ENCODE data around the gene FANCC. TPM values are rescaled to one million over a fixed set of nuclear protein-coding genes. Genes with fewer than 3 reads are reported as not detected.

Gene FANCC
- total and polyA plus RNA-seq, 2 donors (not counting 1 experiment from before 2014, with no cell fraction given): 8.9 to 9.0 TPM

DNA sequence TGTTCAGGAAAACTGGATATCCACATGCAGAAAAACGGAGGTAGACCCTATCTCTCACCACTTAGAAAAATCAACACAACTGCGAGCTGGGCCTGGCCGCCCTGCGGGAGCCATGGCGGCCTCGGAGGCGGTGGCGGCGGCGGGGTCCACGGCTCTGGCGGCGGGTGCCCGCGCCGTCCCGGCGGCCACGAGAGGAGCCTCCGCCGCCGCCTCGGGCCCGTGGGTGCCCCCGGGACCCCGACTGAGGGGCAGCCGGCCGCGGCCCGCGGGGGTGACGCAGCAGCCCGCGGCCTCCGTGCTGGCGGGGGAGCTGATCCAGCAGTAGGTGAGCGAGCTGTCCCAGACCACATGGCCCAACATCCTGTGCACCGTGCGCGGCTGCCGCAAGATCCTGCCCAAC lies 25.3 kb downstream of the FANCC start:
- H3K27ac ChIP-seq (ENCODE audit: insufficient read depth, low read length): no peak overlapping the region
- no peak overlapping the region for H3K9ac ChIP-seq (ENCODE audit: insufficient read depth, low read length)
- H3K36me3 ChIP-seq (ENCODE audit: control insufficient read depth, insufficient read depth, low read length): no peaks in the 10 kb centered on the region
- DNase-seq (ENCODE audit: low read depth in 2 of 2): no peak
- H3K9me3 ChIP-seq (ENCODE audit: control insufficient read depth, insufficient read depth, low read depth, low read length): no peaks in the 10 kb centered on the region
- no peaks in the 10 kb centered on the region for H3K79me2 ChIP-seq (ENCODE audit: control insufficient read depth, insufficient read depth, low read length)
- H3K4me1 ChIP-seq (ENCODE audit: control insufficient read depth, extremely low read depth, insufficient read depth, low read length): peaks cover 3% of the 10 kb centered on the region
- H2AFZ ChIP-seq (ENCODE audit: low read length): no peak overlapping the region
- no peak overlapping the region for H3K4me2 ChIP-seq (ENCODE audit: extremely low read depth, insufficient read depth, low read length)
- TF ChIP-seq EZH2 (IDR thresholded peaks at IDR 0.05; ENCODE audit: low read length, missing control alignments): no peak
- TF ChIP-seq, protein P1, sequence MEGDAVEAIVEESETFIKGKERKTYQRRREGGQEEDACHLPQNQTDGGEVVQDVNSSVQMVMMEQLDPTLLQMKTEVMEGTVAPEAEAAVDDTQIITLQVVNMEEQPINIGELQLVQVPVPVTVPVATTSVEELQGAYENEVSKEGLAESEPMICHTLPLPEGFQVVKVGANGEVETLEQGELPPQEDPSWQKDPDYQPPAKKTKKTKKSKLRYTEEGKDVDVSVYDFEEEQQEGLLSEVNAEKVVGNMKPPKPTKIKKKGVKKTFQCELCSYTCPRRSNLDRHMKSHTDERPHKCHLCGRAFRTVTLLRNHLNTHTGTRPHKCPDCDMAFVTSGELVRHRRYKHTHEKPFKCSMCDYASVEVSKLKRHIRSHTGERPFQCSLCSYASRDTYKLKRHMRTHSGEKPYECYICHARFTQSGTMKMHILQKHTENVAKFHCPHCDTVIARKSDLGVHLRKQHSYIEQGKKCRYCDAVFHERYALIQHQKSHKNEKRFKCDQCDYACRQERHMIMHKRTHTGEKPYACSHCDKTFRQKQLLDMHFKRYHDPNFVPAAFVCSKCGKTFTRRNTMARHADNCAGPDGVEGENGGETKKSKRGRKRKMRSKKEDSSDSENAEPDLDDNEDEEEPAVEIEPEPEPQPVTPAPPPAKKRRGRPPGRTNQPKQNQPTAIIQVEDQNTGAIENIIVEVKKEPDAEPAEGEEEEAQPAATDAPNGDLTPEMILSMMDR (conservative IDR thresholded peaks at IDR 0.05 in 1 of 2, IDR thresholded peaks at IDR 0.05 in 1 of 2; ENCODE audit: low read depth in 1 of 2, low read length in 2 of 2): no peak
- H3K27me3 ChIP-seq (ENCODE audit: control insufficient read depth, insufficient read depth, low read length): no peaks in the 10 kb centered on the region
- no peaks in the 10 kb centered on the region for H4K20me1 ChIP-seq (ENCODE audit: control insufficient read depth, extremely low read depth, insufficient read depth, low read length)
- H3K4me3 ChIP-seq (replicated peaks in 1 of 4; ENCODE audit: control extremely low read depth in 1 of 4, insufficient read depth in 1 of 4, low read depth in 3 of 4, low read length in 4 of 4): no peak overlapping the region

DNA sequence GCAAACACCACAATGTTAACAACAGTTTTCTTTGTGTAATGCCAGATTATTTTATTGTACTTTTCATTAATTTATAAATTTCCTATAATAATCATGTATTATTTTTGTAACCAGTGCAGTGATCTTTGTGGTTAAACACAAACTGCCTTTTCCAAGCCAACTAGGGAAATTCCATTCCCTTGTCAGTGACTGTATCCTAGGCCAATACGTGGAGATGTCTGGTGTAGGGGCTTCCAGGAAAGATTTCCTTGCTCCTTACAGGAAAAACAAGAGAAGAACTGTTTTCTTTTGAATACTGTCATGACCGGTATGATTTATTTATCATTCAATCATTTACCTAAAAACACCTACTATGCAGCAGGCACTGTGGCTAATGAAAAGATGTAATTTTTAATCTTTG lies 31.4 kb downstream of the FANCC start:
- Histone ChIP-seq H2AFZ (ENCODE audit: low read length) (no peak overlapping the region), H3K27ac (ENCODE audit: insufficient read depth, low read length) (no peak overlapping the region), H3K4me3 (replicated peaks in 1 of 4; ENCODE audit: control extremely low read depth in 1 of 4, insufficient read depth in 1 of 4, low read depth in 3 of 4, low read length in 4 of 4) (no peak overlapping the region), H3K79me2 (ENCODE audit: control insufficient read depth, insufficient read depth, low read length) (no peaks in the 10 kb centered on the region), H3K4me2 (ENCODE audit: extremely low read depth, insufficient read depth, low read length) (no peak overlapping the region), H4K20me1 (ENCODE audit: control insufficient read depth, extremely low read depth, insufficient read depth, low read length) (no peaks in the 10 kb centered on the region), H3K36me3 (ENCODE audit: control insufficient read depth, insufficient read depth, low read length) (no peaks in the 10 kb centered on the region), H3K4me1 (ENCODE audit: control insufficient read depth, extremely low read depth, insufficient read depth, low read length) (peaks cover 5% of the 10 kb centered on the region), H3K9ac (ENCODE audit: insufficient read depth, low read length) (no peak overlapping the region), H3K9me3 (ENCODE audit: control insufficient read depth, insufficient read depth, low read depth, low read length) (no peaks in the 10 kb centered on the region), H3K27me3 (ENCODE audit: control insufficient read depth, insufficient read depth, low read length) (no peaks in the 10 kb centered on the region)
- TF ChIP-seq EZH2 (IDR thresholded peaks at IDR 0.05; ENCODE audit: low read length, missing control alignments): no peak
- TF ChIP-seq, protein P1 (conservative IDR thresholded peaks at IDR 0.05 in 1 of 2, IDR thresholded peaks at IDR 0.05 in 1 of 2; ENCODE audit: low read depth in 1 of 2, low read length in 2 of 2): no peak
- peak in 1 of 2 donors; percentile 41 for DNase-seq (ENCODE audit: low read depth in 2 of 2)

DNA sequence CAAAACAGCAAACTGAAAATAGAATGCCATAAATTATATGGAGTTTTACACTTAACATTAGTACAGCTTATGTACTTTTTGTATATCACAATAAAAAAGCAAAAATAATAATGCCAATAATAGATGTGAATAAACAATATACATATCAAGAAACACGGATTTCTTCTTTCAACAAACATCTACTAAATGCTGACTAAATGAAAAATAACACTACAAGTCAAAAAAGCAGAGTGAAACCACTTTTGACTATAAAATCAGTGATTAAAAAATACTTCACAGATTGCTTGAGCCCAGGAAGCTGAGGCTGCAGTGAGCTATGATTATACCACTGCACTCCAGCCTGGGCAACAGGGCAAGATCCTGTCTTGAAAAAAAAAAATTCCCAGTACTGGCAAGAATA lies 32.2 kb downstream of the FANCC start:
- DNase-seq (ENCODE audit: low read depth in 2 of 2): no peak
- no peaks in the 10 kb centered on the region for H4K20me1 ChIP-seq (ENCODE audit: control insufficient read depth, extremely low read depth, insufficient read depth, low read length)
- no peak overlapping the region for H3K4me2 ChIP-seq (ENCODE audit: extremely low read depth, insufficient read depth, low read length)
- H3K36me3 ChIP-seq (ENCODE audit: control insufficient read depth, insufficient read depth, low read length): no peaks in the 10 kb centered on the region
- H3K4me1 ChIP-seq (ENCODE audit: control insufficient read depth, extremely low read depth, insufficient read depth, low read length): peaks cover 5% of the 10 kb centered on the region
- H3K27me3 ChIP-seq (ENCODE audit: control insufficient read depth, insufficient read depth, low read length): no peaks in the 10 kb centered on the region
- no peak overlapping the region for H2AFZ ChIP-seq (ENCODE audit: low read length)
- H3K9ac ChIP-seq (ENCODE audit: insufficient read depth, low read length): no peak overlapping the region
- no peak for TF ChIP-seq EZH2 (IDR thresholded peaks at IDR 0.05; ENCODE audit: low read length, missing control alignments)
- TF ChIP-seq, protein P1 (conservative IDR thresholded peaks at IDR 0.05 in 1 of 2, IDR thresholded peaks at IDR 0.05 in 1 of 2; ENCODE audit: low read depth in 1 of 2, low read length in 2 of 2): no peak
- no peak overlapping the region for H3K4me3 ChIP-seq (replicated peaks in 1 of 4; ENCODE audit: control extremely low read depth in 1 of 4, insufficient read depth in 1 of 4, low read depth in 3 of 4, low read length in 4 of 4)
- H3K27ac ChIP-seq (ENCODE audit: insufficient read depth, low read length): no peak overlapping the region
- H3K79me2 ChIP-seq (ENCODE audit: control insufficient read depth, insufficient read depth, low read length): no peaks in the 10 kb centered on the region
- H3K9me3 ChIP-seq (ENCODE audit: control insufficient read depth, insufficient read depth, low read depth, low read length): no peaks in the 10 kb centered on the region
